GM18498 (cell line): ENCODE data around the gene MRPL9.

Experiments used
- ATAC-seq: cut with Tn5 transposase; IDR thresholded peaks from one replicate; pipeline ENCODE4 v1.9.1; 2021; ENCODE audit warnings: mild to moderate bottlenecking, moderate library complexity; ENCODE audit not compliant: unreplicated experiment

Gene MRPL9

DNA sequence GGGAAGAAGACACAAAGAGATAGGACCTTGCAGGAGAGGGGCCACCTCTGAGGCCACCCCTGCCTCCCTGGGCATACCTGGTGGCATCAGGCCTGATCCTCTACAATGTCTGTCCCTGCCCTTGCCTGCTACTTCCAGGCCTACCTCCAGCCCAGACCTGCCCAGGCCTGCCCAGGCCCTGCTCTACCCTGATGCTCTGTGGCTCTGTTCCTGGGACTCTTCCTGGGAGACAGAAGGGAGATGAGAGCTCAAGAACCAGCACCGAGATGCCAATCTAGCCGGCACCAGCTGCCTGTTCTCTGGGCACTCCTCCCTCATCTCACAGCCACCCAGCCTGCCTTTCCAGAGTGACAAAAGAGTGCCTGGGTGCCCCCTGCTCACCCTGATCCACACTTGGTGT lies 49.4 kb downstream of the MRPL9 start:
- no peak for ATAC-seq

- no peak for ATAC-seq
Measured at GRCh38 chr1:151713044-151713443, 50.3 kb downstream of the MRPL9 start.

- no peak for ATAC-seq
Measured at GRCh38 chr1:151711951-151712350, 51.3 kb downstream of the MRPL9 start.

- no peak for ATAC-seq
Measured at GRCh38 chr1:151711044-151711800, 52.1 kb downstream of the MRPL9 start.

- ATAC-seq = no peak
Measured at GRCh38 chr1:151710187-151710840, 53.0 kb downstream of the MRPL9 start.
